H4 (cell line): Measurements from ENCODE around the gene RAI1. TPM values are rescaled to one million over a fixed set of nuclear protein-coding genes. Genes with fewer than 3 reads are reported as not detected.
"Not testable (repeated sequence)": the region's sequence is repeated elsewhere in the genome, so short reads cannot be mapped to it uniquely, and the experiment has no call there.

Experiments used
- DNase-seq: peaks from one replicate; pipeline ENCODE4 v3.0.0-alpha.2; 2015; ENCODE audit warnings: low spot score
- total RNA-seq: library from RNA; depleted of rRNA; stranded (reverse); fragments of >200 nt; shearing (Covaris generic); gene quantifications from 2 replicates; pipeline ENCODE4 v1.2.3, GENCODE V29; 2014

The RAI1 gene
- total RNA-seq, 1 experiment from 2014 or later: 2.4 TPM

DNA sequence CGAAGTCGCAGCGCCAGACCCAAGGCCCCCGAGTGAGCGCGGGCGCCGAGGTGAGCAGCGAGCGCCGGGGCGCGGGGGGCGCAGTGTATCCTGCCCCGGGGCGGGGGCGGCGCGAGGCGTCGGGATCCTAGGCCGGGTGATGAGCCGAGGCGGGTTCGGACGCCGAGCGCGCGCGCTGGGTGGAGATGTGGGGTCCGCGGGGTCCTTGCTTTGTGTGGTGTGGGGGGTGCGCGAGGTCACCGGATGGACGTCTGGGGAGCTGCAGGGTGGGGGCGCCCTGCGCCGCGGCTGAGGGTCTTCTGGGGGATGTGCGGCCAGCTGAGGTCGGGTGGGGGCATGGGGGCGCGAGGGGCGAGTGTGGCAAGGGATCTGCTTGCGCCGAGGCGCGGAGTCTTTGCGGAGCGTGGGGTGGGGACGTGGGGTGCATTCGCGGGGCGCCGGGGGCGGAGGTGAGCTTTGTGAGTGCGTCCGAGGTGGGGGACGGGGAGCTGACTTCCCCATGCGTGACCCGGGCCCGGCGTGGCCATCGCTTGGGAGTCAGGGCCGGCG is 560 bp downstream of the RAI1 start:
- DNase-seq: no peak

DNA sequence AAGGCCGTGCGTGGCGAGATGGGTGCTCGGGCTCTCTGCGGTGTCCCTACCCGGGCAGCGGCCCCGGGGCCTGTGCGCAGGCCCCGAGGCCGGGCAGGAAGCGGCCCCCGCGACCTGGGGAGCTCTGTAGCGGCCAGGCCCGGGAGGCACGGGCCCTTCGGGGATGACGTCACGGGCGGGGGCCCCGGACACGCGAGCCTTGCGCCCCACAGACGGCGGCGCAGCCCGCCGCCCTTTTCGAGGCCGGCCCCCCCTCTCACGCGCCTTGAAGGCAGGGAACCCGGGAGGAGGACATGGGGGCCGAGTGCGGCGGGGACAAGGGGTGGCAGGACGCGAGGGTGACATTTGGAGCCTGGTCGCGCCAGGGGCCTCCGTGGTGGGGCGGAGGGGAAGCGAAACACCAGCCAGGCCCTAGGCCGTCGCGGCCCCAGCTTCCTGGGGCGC is 1.1 kb downstream of the RAI1 start:
- no peak for DNase-seq

DNA sequence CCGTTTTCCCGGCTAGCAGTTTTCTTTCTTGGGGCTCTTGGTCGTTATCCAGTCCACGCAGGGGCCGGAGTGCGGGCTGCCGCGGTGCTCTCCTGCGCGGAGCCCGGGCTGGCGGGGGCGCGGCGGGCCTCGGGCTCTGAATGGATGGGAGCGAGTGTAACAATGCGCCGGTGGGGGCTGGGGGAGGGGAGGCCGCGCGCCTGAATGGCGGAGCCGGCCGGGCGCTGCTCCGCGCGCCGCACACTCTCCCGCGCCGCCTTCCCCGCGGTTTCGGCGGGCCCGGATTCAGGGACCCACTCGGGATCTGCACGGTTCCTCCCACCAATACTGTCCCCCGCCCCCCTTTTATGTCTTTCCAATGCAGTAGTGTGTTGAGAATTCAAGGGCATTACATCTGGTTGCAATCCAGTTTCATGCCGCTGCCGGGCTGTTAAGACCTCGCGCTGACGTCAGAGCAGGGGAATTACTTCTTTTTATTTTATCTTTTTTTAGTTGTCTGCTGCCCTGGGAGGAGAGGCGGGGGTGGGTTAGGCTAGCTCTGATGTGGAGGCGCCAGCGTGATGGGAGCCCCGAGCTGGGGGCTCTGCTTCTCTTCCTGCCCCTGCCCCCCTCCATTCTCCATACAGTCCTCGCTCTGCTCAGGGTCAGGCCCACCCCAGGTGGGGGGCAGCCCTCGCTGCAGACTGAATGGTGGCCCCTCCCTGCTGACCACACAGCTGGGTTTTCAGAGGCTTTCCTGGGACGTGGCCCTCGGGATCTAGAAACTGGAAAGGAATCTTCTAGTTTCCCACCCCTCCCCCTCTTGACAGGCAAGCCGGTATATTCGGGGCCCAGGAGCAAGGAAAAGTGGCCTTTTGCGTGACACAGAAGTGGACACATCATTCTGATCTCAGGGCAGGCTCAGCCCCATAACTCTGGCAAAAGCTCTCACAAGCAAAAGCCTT is 1.8 kb downstream of the RAI1 start:
- DNase-seq: peak; percentile 72

DNA sequence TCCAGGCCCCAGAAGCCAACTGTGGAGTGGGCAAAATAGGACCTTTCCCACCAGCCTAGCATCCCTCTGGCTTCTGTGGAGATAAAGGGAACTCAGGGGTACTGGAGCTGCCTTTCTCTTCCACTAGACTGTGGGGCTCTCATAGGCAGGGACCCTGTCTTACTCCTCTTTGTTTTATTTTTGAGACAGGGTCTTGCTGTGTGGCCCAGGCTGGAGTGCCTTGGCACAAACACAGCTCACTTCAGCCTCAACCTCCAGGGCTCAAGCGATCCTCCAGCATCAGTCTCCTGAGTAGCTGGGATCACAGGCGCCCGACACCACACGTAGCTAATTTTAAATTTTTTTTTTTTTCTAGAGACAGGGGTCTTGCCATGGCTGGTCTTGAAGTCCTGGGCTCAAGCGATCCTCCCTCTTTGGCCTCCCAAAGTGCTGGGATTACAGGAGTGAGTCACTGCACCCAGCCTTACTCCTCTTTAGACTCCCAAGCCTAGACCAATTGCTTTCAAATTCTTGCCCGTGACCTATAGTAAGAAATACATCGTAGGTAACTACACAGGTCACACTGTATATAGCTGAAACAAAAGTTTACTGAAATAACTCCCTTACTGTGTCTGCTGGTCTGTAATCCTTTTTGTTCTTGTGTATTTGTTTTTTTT is 2.6 kb downstream of the RAI1 start:
- no peak for DNase-seq

DNA sequence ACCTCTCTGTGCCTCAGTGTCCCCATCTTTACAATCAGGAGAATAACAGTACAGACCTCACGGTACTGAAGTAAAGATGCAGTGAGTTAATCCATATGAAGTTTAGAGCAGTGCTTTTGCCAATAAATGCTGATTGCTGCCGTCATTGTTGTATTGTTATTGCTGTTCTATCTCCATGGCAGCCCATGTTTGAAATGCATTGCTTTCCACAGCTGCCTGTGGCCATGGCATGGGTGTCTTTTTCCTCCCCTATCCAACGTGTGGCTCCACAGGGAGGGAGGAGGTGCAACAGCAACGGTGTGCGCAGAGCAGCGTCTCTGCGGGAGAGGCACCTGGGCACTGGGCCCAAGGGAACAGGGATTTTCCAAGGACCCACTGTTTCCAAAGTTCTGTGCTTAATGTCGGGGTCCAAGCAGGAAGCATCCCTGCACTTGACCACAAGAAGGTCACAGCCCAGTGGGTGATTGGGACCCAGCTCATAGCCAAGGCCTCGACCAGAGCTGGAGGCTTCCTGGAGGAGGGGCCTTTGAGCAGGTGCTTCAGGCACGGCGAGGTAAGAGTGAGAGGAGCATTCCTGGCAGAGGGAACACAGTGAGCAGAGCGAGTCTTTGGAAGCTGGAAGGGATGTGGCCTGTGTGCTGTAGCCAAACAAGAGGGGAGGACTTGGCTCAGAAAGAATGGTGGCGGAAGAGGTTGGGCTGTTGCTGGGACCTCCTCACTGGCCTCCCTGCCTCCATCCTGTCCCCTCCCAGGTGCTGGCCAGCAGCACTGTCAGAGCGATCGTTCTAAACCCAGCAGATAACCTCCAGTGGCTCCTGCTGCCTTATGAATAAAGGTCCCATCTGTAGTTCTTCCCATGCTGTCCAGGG is 3.9 kb downstream of the RAI1 start:
- DNase-seq: no peak

DNA sequence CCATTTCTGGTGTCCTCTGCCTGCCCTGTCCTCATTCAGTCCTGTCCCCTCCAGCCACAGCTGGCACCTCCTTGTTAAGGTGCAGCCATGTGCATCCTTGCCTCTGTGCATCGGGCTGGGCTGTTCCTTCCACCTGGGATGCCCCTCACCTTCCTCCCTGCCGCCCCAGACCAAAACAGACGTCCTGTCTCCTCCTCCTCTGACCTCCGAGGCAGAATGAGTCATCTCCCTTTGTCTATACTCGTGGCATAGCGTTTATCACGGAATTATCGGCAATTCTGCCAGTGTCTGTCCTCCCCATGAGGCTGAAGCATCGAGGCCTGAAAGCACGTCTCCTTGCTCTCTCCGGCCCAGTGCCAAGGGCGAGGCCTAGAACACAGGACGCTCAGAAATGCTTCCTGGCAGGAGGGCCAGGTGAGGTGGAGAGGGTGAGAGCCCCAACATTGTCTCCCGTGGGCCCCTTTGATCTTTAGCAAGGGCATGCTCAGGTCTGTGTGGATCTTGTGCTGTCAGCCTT is 4.6 kb downstream of the RAI1 start:
- DNase-seq: peak; percentile 63

DNA sequence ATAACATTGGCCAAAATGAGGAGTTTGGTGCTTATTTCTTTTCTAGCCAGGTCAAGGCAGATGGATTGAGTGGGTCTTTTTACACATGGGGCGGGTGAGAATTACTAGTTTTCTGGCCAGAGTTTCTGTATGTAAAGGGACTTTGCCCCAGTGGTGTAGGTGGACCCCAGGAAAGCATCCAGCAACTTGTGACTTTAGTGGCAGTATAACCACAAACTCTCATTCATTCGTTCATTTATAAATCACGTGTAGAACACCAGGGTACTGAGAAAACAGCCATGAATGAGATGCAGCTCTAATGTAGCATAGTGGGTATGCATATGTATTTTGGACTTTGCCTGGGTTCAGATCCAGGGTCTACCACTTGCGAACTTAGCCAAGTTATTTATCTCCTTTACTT is 8.1 kb downstream of the RAI1 start:
- no peak for DNase-seq

DNA sequence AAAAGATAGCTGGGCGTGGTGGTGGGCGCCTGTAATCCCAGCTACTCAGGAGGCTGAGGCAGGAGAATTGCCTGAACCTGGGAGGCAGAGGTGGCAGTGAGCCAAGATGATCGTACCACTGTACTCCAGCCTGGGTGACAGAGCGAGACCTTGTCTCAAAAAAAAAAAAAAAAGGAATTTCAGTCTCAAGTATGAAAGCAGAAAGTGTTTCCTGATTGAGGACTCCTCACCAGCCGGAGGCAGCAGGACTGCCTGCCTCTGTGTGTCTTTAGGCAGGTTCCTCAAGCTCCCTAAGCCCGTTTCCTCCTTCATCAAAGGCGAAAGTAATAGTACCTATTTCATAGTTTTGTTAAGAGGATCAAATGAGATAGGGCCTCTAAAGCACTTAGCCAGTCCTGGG is 9.0 kb downstream of the RAI1 start:
- DNase-seq: not testable (repeated sequence)

DNA sequence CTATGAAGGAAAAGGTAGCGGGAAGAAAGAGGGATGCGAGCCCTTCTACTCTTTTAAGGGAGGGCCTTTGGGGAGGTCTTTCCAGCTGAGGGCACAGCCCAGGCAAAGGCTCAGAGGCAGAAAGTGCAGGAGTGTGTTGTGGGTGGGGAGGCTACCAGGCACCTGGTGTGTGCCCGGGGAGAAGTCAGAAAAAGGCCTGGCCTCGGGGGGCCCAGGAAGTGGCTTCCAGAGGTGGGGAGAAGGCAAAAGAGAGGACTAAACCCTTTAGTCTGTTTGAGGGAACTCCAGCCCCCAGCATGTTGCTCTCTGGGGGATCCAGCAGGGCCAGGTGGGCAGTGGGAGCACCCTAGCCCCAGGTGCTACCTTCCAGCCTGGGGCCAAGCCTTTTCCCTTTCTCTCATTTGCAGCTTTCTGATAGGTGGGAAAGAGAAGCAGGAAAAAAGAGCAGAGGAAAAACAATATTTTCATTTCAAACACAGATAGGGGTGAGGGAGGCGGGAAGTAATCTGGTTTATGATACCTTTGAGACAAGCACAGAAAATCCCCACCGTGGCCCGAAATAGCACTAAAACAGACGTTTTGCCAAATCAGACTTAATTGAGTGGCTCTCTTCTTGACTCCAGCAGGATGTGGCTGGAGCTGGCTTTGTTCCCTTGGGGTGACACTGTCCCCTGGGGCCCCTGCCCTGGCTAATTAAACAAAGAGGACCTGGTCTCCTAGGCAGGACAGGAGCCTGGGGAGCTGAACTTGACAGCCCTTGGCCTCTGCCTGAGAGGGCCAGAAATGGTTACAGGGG is 10.4 kb downstream of the RAI1 start:
- DNase-seq: peak; percentile 61

DNA sequence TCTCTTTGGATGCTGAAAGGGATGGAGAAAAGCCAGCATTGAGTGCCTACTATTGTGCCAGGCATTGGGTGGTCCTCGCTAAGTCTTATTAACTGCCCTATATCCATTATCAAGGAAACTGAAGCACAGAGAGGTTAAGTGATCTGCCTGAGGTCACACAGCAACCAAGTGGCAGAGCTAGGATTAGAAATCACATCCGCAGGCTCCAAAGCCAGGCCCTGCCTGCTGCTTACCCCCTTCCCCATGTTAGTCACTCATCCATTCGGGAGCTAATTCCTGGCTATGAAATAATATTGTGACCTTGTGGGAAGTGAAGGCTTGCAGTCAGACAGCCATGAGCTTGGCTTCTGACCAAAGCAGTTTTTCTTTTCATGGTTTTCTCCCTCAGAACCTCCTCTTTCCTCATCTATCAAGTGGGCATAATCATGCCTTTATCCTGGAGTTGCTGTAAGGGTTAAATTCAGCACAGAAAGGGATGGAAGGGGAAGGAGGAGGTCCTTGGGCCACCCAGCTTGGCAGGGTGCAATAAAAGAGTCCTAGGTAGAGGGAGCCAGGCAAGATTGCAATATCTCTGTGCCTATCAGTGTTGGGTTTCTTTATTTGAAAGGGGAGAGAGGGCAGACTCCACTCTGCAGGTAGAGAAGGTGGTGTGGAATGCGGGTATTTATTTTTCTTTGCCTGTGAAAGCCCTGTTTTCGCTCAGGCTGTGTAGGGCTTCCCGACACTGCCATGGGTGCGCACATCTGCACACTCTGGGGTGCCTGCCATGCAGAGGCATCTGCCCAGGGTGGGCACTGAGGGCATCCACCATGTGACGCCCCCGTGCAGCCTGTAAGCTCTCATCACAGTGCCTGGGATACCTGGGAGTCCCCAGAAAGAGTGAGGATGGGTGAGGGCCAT is 11.3 kb downstream of the RAI1 start:
- DNase-seq: peak; percentile 34

DNA sequence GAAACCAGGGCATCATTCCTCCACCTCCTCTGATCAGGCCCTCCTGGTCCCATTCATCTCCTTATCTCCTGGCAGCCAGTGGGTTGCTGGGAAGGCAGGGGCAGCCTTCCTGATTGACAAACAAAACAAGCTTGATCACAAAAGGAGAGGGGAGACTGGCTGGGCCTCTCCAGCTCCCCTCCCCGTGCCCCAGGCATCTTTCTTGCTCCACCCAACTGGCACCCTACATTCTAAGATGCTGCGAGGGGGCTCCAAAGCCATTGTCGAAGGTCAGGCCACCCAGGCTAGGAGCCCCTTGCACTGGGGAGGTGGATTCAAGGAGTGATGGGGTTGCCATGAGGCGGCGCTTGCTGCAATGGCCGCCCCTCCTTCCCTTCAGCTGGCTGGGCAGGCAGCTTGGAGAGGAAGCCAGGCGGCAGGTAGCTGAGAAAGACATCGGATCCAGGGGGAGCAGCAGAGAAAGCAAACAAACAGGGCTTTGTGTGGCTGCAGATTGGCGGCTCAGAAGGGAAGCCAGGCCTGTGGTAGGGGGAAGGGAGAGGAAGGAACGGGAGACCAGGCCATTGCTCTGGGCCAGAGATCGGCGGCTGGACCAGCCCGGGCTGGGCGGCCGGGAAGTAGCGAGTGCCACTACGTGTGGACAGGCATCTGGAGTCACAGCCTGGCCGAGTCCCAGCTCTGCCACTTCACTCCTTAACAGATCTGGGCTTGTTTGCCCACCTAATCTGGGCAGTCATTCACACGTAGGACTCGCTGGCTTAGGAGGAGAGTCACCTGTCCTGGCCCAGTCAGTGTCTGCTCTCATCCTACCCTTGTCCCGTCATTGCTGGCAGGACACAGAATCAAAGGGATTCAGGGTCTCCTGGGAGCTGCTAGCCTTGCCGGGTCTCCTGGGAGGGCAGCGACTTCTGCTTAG is 12.3 kb downstream of the RAI1 start:
- DNase-seq: peak; percentile 77

DNA sequence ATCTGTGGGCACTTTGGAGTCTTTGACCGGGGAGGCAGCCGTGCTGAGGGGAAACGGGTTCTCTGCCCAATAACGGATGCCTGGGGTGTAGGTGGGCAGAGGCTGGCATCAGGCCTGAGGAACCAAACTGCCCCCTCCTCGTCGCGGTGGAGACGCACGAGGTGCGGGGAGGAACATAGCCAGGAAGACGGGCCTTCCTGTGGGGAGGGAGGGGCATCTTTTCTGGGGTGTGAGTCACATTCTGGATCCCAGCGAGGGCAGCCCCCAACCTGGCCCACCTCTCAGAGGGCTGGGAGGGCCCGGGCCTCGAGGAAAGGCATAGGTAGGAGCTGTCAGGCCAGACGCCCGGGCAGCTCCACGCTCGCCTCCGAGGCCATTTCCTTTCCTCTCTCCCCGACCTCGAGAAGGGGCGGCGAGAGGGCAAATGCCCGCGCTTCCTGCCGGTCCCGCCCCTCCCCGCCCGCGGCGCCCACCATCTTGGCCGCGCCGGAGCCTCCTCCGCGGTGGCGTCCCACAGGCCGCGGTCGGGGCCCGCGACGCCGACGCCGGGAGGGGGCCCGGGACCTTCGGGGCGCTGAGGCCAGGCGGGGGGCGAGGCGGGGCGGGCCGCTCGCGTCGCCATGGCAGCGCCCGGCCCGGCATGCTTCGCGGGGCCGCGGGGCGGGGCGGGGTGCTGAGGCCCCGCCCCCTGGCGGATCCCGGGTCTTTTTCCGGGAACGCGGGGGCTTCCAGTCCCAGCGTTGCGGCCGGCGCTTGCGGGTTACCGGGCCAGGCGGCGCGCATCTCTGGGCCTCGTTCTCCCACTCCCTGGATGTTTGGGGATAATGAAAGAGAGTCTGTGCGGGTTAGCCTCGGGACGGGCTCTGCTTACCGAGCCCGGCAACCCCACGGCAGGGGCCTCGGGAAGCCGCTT is 13.2 kb downstream of the RAI1 start:
- peak; percentile 79 for DNase-seq

DNA sequence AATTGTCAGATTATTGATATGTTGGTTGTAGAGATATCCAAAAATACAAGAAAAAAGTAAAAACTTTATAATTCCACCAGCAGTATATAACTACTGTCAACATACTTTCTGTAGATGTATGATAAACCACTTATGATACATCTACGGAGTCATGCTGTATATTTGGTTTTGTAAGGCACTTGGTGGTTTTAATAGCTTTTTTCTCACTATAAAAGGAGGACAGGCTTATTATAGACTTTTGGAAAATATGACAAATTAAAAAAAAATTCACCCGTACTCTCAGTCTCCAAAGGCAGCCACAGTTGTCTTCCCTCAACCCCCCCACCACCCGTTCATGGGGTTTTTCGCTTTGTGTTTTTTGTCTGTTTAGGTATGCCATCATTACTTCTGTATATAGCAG is 14.8 kb downstream of the RAI1 start:
- DNase-seq: no peak

DNA sequence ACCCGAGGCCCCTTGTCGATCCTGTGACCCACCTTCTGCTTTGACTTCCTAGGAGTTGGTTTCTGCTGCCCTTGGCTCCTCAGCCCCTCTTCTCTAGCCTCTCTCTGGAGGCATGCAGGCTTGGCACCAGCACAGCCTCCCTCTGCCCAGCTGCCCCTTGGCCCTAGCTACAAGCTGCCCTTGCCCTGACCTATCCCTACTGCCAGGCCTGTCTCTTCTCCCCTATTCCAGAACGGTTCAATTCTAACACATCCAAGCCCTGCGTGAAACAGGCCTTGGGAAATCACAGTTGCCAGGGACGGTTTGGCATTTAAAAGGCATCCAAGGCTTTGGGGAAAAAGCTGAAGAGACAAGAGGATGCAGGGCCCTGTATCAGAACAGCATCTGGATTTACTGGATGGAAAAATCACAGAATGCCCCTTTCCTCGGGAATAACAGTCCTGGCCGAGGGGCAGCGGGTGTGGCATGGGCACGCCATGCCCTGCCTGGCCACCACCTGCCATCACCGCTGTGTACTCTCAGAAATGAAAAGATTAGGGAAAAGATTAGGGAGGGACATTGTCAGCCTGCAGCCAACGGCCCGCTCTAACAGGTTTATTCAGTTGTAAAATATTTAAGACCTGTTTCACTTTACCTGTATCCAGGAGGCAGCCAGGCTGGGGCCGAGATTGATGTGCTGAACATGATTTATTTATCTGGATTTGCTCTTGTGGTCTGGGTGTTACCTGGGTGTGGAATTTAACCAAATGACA is 15.8 kb downstream of the RAI1 start:
- DNase-seq: no peak

DNA sequence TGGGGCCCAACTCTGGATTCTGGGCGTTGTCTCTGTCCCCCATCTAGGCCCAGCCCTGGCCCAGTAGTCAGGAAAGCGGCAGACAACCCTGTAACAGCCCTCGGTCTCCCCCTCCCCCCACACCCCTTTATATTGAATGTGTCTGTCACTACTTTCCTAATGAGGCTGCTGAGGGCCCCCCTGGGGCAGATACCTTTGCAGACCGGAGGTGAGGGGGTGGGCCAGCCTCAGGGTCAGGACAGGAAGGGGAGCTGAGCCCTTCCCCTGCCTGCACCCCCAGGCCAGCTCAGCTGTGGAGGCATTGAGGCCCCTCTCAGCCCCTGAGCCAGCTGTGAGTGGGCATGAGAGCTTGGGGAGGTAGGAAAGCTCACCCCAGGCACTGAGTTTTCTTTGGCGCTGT is 17.1 kb downstream of the RAI1 start:
- DNase-seq: no peak

DNA sequence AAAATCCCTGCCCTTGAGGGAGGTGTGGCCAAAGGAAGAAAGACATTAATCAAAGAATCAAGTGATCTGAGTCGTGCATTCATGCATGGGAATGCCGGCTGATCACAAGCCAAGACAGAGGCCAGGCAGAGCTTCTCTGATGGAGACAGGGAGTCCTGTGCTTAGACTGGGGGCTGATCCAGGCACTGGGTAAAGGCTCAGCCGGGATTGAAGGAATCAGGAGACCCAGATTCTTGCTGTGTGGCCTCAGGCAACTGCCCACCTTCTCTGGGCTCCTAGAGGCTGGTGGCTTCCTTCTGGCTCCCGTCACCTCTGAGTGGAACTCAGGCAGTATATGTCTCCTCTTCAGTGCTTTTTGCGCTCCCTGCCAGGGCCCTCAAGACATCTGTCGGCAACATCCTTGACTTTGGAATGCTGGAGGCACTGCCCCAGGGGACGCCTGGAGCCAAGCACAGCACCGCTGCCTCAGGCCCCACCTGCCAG is 17.7 kb downstream of the RAI1 start:
- DNase-seq: no peak

DNA sequence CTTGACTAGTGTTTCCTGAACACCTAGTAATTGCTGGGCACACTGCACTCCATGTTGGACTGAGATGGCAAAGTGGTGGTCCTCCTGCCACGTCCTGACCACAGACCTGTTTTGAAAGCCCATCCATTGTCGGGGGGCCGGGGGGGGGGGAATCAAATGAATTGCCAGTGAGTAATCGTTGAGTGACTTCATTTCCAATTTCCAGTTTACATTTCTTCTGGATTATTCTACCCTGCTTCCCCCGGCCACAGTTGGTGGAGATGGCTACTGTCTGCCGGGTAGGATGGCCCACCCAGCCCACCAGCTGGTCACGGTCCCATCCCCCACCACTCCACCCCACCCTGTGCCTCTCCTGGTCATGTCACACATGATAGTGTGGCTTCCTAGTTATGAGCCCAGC is 18.2 kb downstream of the RAI1 start:
- DNase-seq: no peak
